ENCODE measurements around the gene ESYT1.

ESYT1 gene

GRCh38 chr12:56129942-56130495, 2.0 kb downstream of the ESYT1 start:
- WGBS: 84% methylated on average over 22 of the region's 22 CpGs
- Histone ChIP-seq H3K4me3 (ENCODE audit: low read length) (peak overlapping the region; percentile 97), H3K27me3 (ENCODE audit: insufficient read depth, low read length) (no peaks in the 10 kb centered on the region), H3K4me1 (ENCODE audit: insufficient read depth, low read length) (peaks cover 16% of the 10 kb centered on the region), H3K27ac (ENCODE audit: low read depth, low read length) (no peak overlapping the region), H3K9ac (ENCODE audit: low read depth, low read length) (0 out of 2 replicates have a peak overlapping the region, but pooled peaks have one; percentile 89), H3K9me3 (ENCODE audit: insufficient read depth, low read depth, low read length) (no peaks in the 10 kb centered on the region), H3K36me3 (ENCODE audit: insufficient read depth, low read length) (peaks cover 47% of the 10 kb centered on the region)

- Histone ChIP-seq H3K9me3 (ENCODE audit: insufficient read depth, low read depth, low read length) (no peaks in the 10 kb centered on the region), H3K36me3 (ENCODE audit: insufficient read depth, low read length) (peaks cover 53% of the 10 kb centered on the region), H3K9ac (ENCODE audit: low read depth, low read length) (no peak overlapping the region), H3K4me1 (ENCODE audit: insufficient read depth, low read length) (peaks cover 16% of the 10 kb centered on the region), H3K4me3 (ENCODE audit: low read length) (no peak overlapping the region), H3K27ac (ENCODE audit: low read depth, low read length) (no peak overlapping the region), H3K27me3 (ENCODE audit: insufficient read depth, low read length) (no peaks in the 10 kb centered on the region)
- 98% methylated on average over 3 of the region's 4 CpGs for WGBS
These were observed 2.8 kb downstream of the ESYT1 start for GRCh38 chr12:56130876-56131275.

- 94% methylated on average over 5 of the region's 6 CpGs for WGBS
- H3K36me3 ChIP-seq (ENCODE audit: insufficient read depth, low read length): peaks cover 93% of the 10 kb centered on the region
- H3K4me1 ChIP-seq (ENCODE audit: insufficient read depth, low read length): no peaks in the 10 kb centered on the region
- no peak overlapping the region for H3K4me3 ChIP-seq (ENCODE audit: low read length)
- no peaks in the 10 kb centered on the region for H3K9me3 ChIP-seq (ENCODE audit: insufficient read depth, low read depth, low read length)
- no peaks in the 10 kb centered on the region for H3K27me3 ChIP-seq (ENCODE audit: insufficient read depth, low read length)
- no peak overlapping the region for H3K27ac ChIP-seq (ENCODE audit: low read depth, low read length)
- no peak overlapping the region for H3K9ac ChIP-seq (ENCODE audit: low read depth, low read length)
These were observed 6.8 kb downstream of the ESYT1 start for GRCh38 chr12:56134897-56135296.

- peaks cover 92% of the 10 kb centered on the region for H3K36me3 ChIP-seq (ENCODE audit: insufficient read depth, low read length)
- 95% methylated on average over 14 of the region's 14 CpGs for WGBS
- H3K27me3 ChIP-seq (ENCODE audit: insufficient read depth, low read length): no peaks in the 10 kb centered on the region
- no peaks in the 10 kb centered on the region for H3K4me1 ChIP-seq (ENCODE audit: insufficient read depth, low read length)
- H3K4me3 ChIP-seq (ENCODE audit: low read length): no peak overlapping the region
- H3K9ac ChIP-seq (ENCODE audit: low read depth, low read length): no peak overlapping the region
- H3K27ac ChIP-seq (ENCODE audit: low read depth, low read length): no peak overlapping the region
- H3K9me3 ChIP-seq (ENCODE audit: insufficient read depth, low read depth, low read length): no peaks in the 10 kb centered on the region
These were observed 9.9 kb downstream of the ESYT1 start for GRCh38 chr12:56137853-56138571.

- H3K9me3 ChIP-seq (ENCODE audit: insufficient read depth, low read depth, low read length): no peaks in the 10 kb centered on the region
- H3K27ac ChIP-seq (ENCODE audit: low read depth, low read length): no peak overlapping the region
- no peak overlapping the region for H3K4me3 ChIP-seq (ENCODE audit: low read length)
- H3K4me1 ChIP-seq (ENCODE audit: insufficient read depth, low read length): no peaks in the 10 kb centered on the region
- H3K27me3 ChIP-seq (ENCODE audit: insufficient read depth, low read length): no peaks in the 10 kb centered on the region
- H3K9ac ChIP-seq (ENCODE audit: low read depth, low read length): no peak overlapping the region
- H3K36me3 ChIP-seq (ENCODE audit: insufficient read depth, low read length): peaks cover 78% of the 10 kb centered on the region
- 95% methylated on average over 18 of the region's 19 CpGs for WGBS
These were observed 14.1 kb downstream of the ESYT1 start for GRCh38 chr12:56141946-56142784.

GRCh38 chr12:56143217-56143616, 15.2 kb downstream of the ESYT1 start:
- H3K9me3 ChIP-seq (ENCODE audit: insufficient read depth, low read depth, low read length): no peaks in the 10 kb centered on the region
- no peaks in the 10 kb centered on the region for H3K4me1 ChIP-seq (ENCODE audit: insufficient read depth, low read length)
- no peak overlapping the region for H3K27ac ChIP-seq (ENCODE audit: low read depth, low read length)
- H3K4me3 ChIP-seq (ENCODE audit: low read length): no peak overlapping the region
- no peaks in the 10 kb centered on the region for H3K27me3 ChIP-seq (ENCODE audit: insufficient read depth, low read length)
- WGBS: 97% methylated on average over 3 of the region's 4 CpGs
- no peak overlapping the region for H3K9ac ChIP-seq (ENCODE audit: low read depth, low read length)
- H3K36me3 ChIP-seq (ENCODE audit: insufficient read depth, low read length): peaks cover 68% of the 10 kb centered on the region

GRCh38 chr12:56143870-56144269, 15.8 kb downstream of the ESYT1 start:
- Histone ChIP-seq H3K4me3 (ENCODE audit: low read length) (no peak overlapping the region), H3K9ac (ENCODE audit: low read depth, low read length) (no peak overlapping the region), H3K9me3 (ENCODE audit: insufficient read depth, low read depth, low read length) (no peaks in the 10 kb centered on the region), H3K36me3 (ENCODE audit: insufficient read depth, low read length) (peaks cover 61% of the 10 kb centered on the region), H3K27me3 (ENCODE audit: insufficient read depth, low read length) (no peaks in the 10 kb centered on the region), H3K4me1 (ENCODE audit: insufficient read depth, low read length) (no peaks in the 10 kb centered on the region), H3K27ac (ENCODE audit: low read depth, low read length) (no peak overlapping the region)
- WGBS: 95% methylated on average over 8 of the region's 8 CpGs

- Histone ChIP-seq H3K9ac (ENCODE audit: low read depth, low read length) (no peak overlapping the region), H3K36me3 (ENCODE audit: insufficient read depth, low read length) (peaks cover 52% of the 10 kb centered on the region), H3K27me3 (ENCODE audit: insufficient read depth, low read length) (no peaks in the 10 kb centered on the region), H3K4me3 (ENCODE audit: low read length) (no peak overlapping the region), H3K9me3 (ENCODE audit: insufficient read depth, low read depth, low read length) (no peaks in the 10 kb centered on the region), H3K4me1 (ENCODE audit: insufficient read depth, low read length) (no peaks in the 10 kb centered on the region), H3K27ac (ENCODE audit: low read depth, low read length) (no peak overlapping the region)
- whole genome bisulfite sequencing: 96% methylated on average over 2 of the region's 3 CpGs
These were observed 17.1 kb downstream of the ESYT1 start for GRCh38 chr12:56145217-56145616.

GRCh38 chr12:56146492-56147460, 18.7 kb downstream of the ESYT1 start:
- Histone ChIP-seq H3K27me3 (ENCODE audit: insufficient read depth, low read length) (no peaks in the 10 kb centered on the region), H3K4me1 (ENCODE audit: insufficient read depth, low read length) (peaks cover 4% of the 10 kb centered on the region; the same call in 1 of the 2 replicates), H3K27ac (ENCODE audit: low read depth, low read length) (no peak overlapping the region), H3K9ac (ENCODE audit: low read depth, low read length) (no peak overlapping the region), H3K9me3 (ENCODE audit: insufficient read depth, low read depth, low read length) (no peaks in the 10 kb centered on the region), H3K36me3 (ENCODE audit: insufficient read depth, low read length) (peaks cover 42% of the 10 kb centered on the region), H3K4me3 (ENCODE audit: low read length) (no peak overlapping the region)
- WGBS: 90% methylated on average over 12 of the region's 13 CpGs

GRCh38 chr12:56150563-56150962, 22.5 kb downstream of the ESYT1 start:
- WGBS: 82% methylated on average over 3 of the region's 3 CpGs
- Histone ChIP-seq H3K4me3 (ENCODE audit: low read length) (no peak overlapping the region), H3K36me3 (ENCODE audit: insufficient read depth, low read length) (peaks cover 17% of the 10 kb centered on the region), H3K9ac (ENCODE audit: low read depth, low read length) (no peak overlapping the region), H3K27ac (ENCODE audit: low read depth, low read length) (no peak overlapping the region), H3K27me3 (ENCODE audit: insufficient read depth, low read length) (no peaks in the 10 kb centered on the region), H3K4me1 (ENCODE audit: insufficient read depth, low read length) (peaks cover 10% of the 10 kb centered on the region), H3K9me3 (ENCODE audit: insufficient read depth, low read depth, low read length) (no peaks in the 10 kb centered on the region)
